ENCODE results near the gene HGS.

Gene HGS

DNA sequence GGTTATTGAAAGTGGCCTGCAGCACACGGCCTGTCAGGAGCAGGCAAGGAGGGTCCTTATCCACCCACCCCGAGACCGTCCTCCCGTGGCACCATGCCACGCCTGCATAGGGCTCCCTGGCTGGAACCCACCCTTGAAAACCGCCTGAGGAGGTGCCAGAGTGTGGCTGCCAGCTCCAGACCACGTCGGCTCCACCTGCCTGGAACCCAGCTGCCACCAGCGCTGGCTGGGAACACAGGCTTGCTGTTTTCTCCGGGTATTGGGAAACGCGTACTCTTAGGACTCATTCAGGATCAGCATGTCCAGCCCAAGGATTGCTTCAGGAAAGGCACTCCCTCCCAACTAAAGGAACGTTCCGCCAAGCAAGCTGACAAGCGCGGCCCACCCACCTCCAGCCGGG, 6.9 kb upstream of the HGS start:
- Histone ChIP-seq H3K4me3 (ENCODE audit: low read length) (no peak overlapping the region), H3K27me3 (ENCODE audit: control insufficient read depth, insufficient read depth, low read length) (no peaks in the 10 kb centered on the region), H3K4me1 (ENCODE audit: control insufficient read depth, insufficient read depth, low read length) (no peaks in the 10 kb centered on the region), H3K36me3 (ENCODE audit: control insufficient read depth, insufficient read depth, low read length) (peaks cover 3% of the 10 kb centered on the region), H3K9me3 (ENCODE audit: control insufficient read depth, low read length) (no peaks in the 10 kb centered on the region), H3K9ac (ENCODE audit: low read length) (no peak overlapping the region)

GRCh38 chr17:81680150-81680549, 3.7 kb upstream of the HGS start:
- Histone ChIP-seq H3K4me1 (ENCODE audit: control insufficient read depth, insufficient read depth, low read length) (peaks cover 8% of the 10 kb centered on the region), H3K9me3 (ENCODE audit: control insufficient read depth, low read length) (no peaks in the 10 kb centered on the region), H3K27me3 (ENCODE audit: control insufficient read depth, insufficient read depth, low read length) (no peaks in the 10 kb centered on the region), H3K36me3 (ENCODE audit: control insufficient read depth, insufficient read depth, low read length) (no peaks in the 10 kb centered on the region), H3K4me3 (ENCODE audit: low read length) (no peak overlapping the region), H3K9ac (ENCODE audit: low read length) (no peak overlapping the region)

GRCh38 chr17:81681672-81682071, 2.1 kb upstream of the HGS start:
- Histone ChIP-seq H3K4me1 (ENCODE audit: control insufficient read depth, insufficient read depth, low read length) (peaks cover 14% of the 10 kb centered on the region), H3K36me3 (ENCODE audit: control insufficient read depth, insufficient read depth, low read length) (no peaks in the 10 kb centered on the region), H3K9ac (ENCODE audit: low read length) (no peak overlapping the region), H3K9me3 (ENCODE audit: control insufficient read depth, low read length) (no peaks in the 10 kb centered on the region), H3K4me3 (ENCODE audit: low read length) (no peak overlapping the region), H3K27me3 (ENCODE audit: control insufficient read depth, insufficient read depth, low read length) (no peaks in the 10 kb centered on the region)

DNA sequence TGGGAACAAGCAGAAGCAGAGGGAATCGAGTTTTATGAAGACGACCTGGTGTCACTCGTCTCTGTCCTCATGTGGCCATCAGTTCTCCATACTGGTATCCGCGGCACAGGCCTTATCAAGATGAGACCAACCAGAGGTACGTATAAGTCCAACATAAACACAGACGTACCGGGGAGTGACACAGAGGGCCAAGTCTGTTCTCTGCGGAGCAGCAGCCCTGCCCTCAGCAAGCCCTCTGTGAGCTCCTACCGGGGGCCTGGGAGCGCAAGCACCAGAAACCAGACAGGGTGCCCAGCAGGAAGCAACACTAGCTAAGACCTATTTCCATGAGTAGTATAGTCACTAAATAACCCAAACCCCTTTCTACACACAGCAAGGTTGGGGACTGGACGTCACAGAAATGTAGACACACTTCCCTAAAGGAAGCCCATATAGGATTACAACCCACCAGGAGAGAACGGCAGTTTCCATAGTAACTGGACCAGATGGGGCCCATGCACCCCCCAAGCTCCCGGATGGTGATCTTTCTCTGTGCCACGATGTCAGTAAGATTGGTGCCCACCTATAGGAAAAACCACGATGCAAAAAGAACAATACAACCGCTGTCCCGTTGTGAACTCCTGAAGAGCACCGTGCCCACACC, 1.1 kb upstream of the HGS start:
- peaks cover 14% of the 10 kb centered on the region for H3K4me1 ChIP-seq (ENCODE audit: control insufficient read depth, insufficient read depth, low read length)
- H3K9me3 ChIP-seq (ENCODE audit: control insufficient read depth, low read length), result no peaks in the 10 kb centered on the region
- H3K9ac ChIP-seq (ENCODE audit: low read length), result peak overlapping the region; percentile 87
- no peaks in the 10 kb centered on the region for H3K27me3 ChIP-seq (ENCODE audit: control insufficient read depth, insufficient read depth, low read length)
- H3K36me3 ChIP-seq (ENCODE audit: control insufficient read depth, insufficient read depth, low read length), result no peaks in the 10 kb centered on the region
- H3K4me3 ChIP-seq (ENCODE audit: low read length), result peak overlapping the region; percentile 87

DNA sequence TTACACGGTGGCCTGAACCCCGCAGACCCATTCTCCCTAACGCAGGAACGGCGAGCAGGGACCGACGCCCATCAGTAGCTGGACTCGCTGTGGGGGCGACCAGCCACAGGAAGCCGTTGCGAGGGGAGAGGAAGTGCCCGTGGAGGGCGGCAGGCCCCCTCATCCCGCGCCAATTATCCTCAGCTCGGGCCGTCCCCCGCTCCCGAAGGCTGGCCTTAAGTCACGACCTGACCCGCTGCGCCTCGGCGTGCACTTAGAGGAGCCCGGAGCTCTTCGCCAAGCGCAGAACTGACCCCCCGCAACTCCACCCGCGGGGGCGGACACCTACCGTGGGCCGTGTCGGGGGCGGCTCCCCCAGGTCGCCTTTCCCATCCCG, 615 bp upstream of the HGS start:
- no peaks in the 10 kb centered on the region for H3K9me3 ChIP-seq (ENCODE audit: control insufficient read depth, low read length)
- H3K9ac ChIP-seq (ENCODE audit: low read length), result peak overlapping the region; percentile 87
- peaks cover 14% of the 10 kb centered on the region for H3K4me1 ChIP-seq (ENCODE audit: control insufficient read depth, insufficient read depth, low read length)
- H3K36me3 ChIP-seq (ENCODE audit: control insufficient read depth, insufficient read depth, low read length), result no peaks in the 10 kb centered on the region
- peak overlapping the region; percentile 87 for H3K4me3 ChIP-seq (ENCODE audit: low read length)
- no peaks in the 10 kb centered on the region for H3K27me3 ChIP-seq (ENCODE audit: control insufficient read depth, insufficient read depth, low read length)

GRCh38 chr17:81684442-81684911, 666 bp downstream of the HGS start:
- peaks cover 14% of the 10 kb centered on the region for H3K4me1 ChIP-seq (ENCODE audit: control insufficient read depth, insufficient read depth, low read length)
- no peaks in the 10 kb centered on the region for H3K9me3 ChIP-seq (ENCODE audit: control insufficient read depth, low read length)
- H3K36me3 ChIP-seq (ENCODE audit: control insufficient read depth, insufficient read depth, low read length), result no peaks in the 10 kb centered on the region
- no peaks in the 10 kb centered on the region for H3K27me3 ChIP-seq (ENCODE audit: control insufficient read depth, insufficient read depth, low read length)
- peak overlapping the region; percentile 87 for H3K4me3 ChIP-seq (ENCODE audit: low read length)
- peak overlapping the region; percentile 87 for H3K9ac ChIP-seq (ENCODE audit: low read length)

- peak overlapping the region; percentile 87 for H3K4me3 ChIP-seq (ENCODE audit: low read length)
- H3K36me3 ChIP-seq (ENCODE audit: control insufficient read depth, insufficient read depth, low read length), result no peaks in the 10 kb centered on the region
- H3K9ac ChIP-seq (ENCODE audit: low read length), result peak overlapping the region; percentile 87
- H3K4me1 ChIP-seq (ENCODE audit: control insufficient read depth, insufficient read depth, low read length), result peaks cover 14% of the 10 kb centered on the region
- no peaks in the 10 kb centered on the region for H3K27me3 ChIP-seq (ENCODE audit: control insufficient read depth, insufficient read depth, low read length)
- no peaks in the 10 kb centered on the region for H3K9me3 ChIP-seq (ENCODE audit: control insufficient read depth, low read length)
Measured at GRCh38 chr17:81685108-81685507, 1.3 kb downstream of the HGS start.

DNA sequence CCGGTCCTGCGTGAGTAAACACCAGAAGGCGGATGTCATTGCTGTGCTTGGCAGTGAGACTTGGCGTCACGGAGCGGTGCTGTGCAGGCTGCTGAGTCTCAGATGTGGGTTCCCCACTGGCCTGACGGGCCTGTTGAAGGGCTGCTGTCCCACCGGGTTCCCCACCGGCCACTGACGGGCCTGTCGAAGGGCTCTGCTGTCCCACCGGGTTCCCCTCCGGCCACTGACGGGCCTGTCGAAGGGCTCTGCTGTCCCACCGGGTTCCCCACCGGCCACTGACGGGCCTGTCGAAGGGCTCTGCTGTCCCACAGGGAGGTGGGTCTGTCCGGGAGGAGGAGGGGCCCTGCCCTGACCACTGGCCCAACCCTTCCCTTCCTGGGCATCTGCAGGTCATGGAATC, 2.8 kb downstream of the HGS start:
- no peaks in the 10 kb centered on the region for H3K36me3 ChIP-seq (ENCODE audit: control insufficient read depth, insufficient read depth, low read length)
- no peaks in the 10 kb centered on the region for H3K27me3 ChIP-seq (ENCODE audit: control insufficient read depth, insufficient read depth, low read length)
- no peaks in the 10 kb centered on the region for H3K9me3 ChIP-seq (ENCODE audit: control insufficient read depth, low read length)
- no peak overlapping the region for H3K9ac ChIP-seq (ENCODE audit: low read length)
- H3K4me3 ChIP-seq (ENCODE audit: low read length), result no peak overlapping the region
- peaks cover 14% of the 10 kb centered on the region for H3K4me1 ChIP-seq (ENCODE audit: control insufficient read depth, insufficient read depth, low read length)

DNA sequence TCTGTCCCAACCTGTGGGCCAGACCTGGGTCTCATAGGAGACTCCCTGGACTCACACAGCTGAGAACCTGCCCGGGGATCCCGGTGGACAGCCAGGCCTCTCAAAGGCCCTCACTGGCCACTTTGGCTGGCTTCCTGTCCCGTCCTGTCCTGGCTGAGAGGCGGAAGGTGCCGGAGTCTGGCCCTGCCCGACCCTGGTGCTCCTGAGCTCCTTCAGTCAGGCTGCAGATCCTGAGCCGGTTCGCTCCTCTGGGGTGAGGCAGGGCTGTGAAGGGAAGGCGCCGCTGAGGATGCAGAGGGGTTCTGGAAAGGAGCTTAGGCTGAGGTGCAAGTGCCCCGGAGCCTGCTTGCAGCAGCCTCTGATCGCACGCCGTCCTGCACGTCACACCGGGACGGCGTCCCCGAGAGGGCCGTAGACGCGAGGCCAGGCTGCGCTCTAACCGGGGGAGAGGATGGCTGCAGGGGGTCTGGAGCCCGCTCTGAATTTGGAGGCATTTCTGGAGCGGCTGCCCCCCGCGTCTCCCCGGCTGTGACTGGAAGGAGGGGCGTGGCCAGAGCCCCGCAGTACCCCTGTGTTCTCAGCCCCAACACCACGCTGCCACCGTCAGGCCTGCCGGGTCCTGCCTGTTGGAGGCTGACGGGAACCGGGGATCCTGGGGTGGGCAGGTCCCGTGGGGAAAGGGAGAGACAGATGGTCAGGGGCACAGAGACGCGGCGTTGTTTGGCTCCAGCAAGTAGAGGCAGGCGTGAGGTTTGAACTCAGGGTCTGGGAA, 4.1 kb downstream of the HGS start:
- Histone ChIP-seq H3K27me3 (ENCODE audit: control insufficient read depth, insufficient read depth, low read length) (no peaks in the 10 kb centered on the region), H3K36me3 (ENCODE audit: control insufficient read depth, insufficient read depth, low read length) (peaks cover 2% of the 10 kb centered on the region), H3K4me3 (ENCODE audit: low read length) (no peak overlapping the region), H3K9me3 (ENCODE audit: control insufficient read depth, low read length) (no peaks in the 10 kb centered on the region), H3K4me1 (ENCODE audit: control insufficient read depth, insufficient read depth, low read length) (peaks cover 14% of the 10 kb centered on the region), H3K9ac (ENCODE audit: low read length) (no peak overlapping the region)

- peaks cover 6% of the 10 kb centered on the region for H3K36me3 ChIP-seq (ENCODE audit: control insufficient read depth, insufficient read depth, low read length)
Measured at GRCh38 chr17:81688616-81689015, 4.8 kb downstream of the HGS start.

GRCh38 chr17:81690066-81690465, 6.3 kb downstream of the HGS start:
- H3K4me3 ChIP-seq (ENCODE audit: low read length), result no peak overlapping the region
- peaks cover 11% of the 10 kb centered on the region for H3K36me3 ChIP-seq (ENCODE audit: control insufficient read depth, insufficient read depth, low read length)
- H3K27me3 ChIP-seq (ENCODE audit: control insufficient read depth, insufficient read depth, low read length), result no peaks in the 10 kb centered on the region
- no peak overlapping the region for H3K9ac ChIP-seq (ENCODE audit: low read length)
- H3K4me1 ChIP-seq (ENCODE audit: control insufficient read depth, insufficient read depth, low read length), result peaks cover 6% of the 10 kb centered on the region
- H3K9me3 ChIP-seq (ENCODE audit: control insufficient read depth, low read length), result no peaks in the 10 kb centered on the region

More at GRCh38 chr17:81688616-81689015, 4.8 kb downstream of the HGS start:
- H3K4me1 ChIP-seq (ENCODE audit: control insufficient read depth, insufficient read depth, low read length), result peaks cover 14% of the 10 kb centered on the region
- no peaks in the 10 kb centered on the region for H3K9me3 ChIP-seq (ENCODE audit: control insufficient read depth, low read length)
- no peak overlapping the region for H3K9ac ChIP-seq (ENCODE audit: low read length)
- no peaks in the 10 kb centered on the region for H3K27me3 ChIP-seq (ENCODE audit: control insufficient read depth, insufficient read depth, low read length)
- H3K4me3 ChIP-seq (ENCODE audit: low read length), result no peak overlapping the region

DNA sequence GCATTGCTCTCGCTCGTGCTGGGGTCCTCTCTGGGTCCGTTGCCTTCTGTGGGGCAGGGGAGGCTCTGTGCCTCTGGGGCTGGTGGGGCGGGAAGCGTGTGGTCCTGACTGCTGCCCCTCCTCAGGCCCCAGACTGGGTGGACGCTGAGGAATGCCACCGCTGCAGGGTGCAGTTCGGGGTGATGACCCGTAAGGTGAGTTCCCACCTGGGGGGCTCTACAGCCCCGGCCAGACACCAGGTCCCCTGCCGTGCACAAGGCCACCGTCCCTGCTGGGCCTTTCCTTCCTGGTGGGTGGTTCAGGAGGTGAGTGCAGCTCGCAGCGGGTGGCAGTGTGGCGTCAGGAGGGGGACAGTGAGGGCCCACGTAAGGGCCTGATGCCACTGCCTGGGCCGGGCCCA, 6.7 kb downstream of the HGS start:
- Histone ChIP-seq H3K9me3 (ENCODE audit: control insufficient read depth, low read length) (no peaks in the 10 kb centered on the region), H3K4me1 (ENCODE audit: control insufficient read depth, insufficient read depth, low read length) (peaks cover 1% of the 10 kb centered on the region), H3K9ac (ENCODE audit: low read length) (no peak overlapping the region), H3K27me3 (ENCODE audit: control insufficient read depth, insufficient read depth, low read length) (no peaks in the 10 kb centered on the region), H3K36me3 (ENCODE audit: control insufficient read depth, insufficient read depth, low read length) (peaks cover 15% of the 10 kb centered on the region), H3K4me3 (ENCODE audit: low read length) (no peak overlapping the region)
